ENCODE data around the gene GABPB1.

DNA sequence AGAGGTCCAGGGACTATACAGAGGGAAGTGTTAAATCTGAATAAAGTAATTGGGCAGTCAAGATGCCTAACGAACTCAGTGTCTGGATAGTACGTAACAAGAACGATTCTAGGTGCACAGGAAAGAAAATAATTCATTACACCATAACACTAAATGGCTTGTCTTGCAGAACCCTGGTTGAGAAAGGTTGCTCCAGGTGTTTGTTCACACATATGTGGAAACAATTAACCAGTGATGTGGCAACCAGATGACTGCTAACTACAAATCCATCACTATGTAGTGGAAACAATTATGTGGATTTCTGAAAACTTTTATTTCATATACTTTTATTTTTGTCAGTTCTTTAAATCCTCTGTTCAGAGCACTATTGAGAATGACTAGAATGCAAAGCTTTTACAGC is 79.1 kb downstream of the GABPB1 start:
- TF ChIP-seq, protein P1, sequence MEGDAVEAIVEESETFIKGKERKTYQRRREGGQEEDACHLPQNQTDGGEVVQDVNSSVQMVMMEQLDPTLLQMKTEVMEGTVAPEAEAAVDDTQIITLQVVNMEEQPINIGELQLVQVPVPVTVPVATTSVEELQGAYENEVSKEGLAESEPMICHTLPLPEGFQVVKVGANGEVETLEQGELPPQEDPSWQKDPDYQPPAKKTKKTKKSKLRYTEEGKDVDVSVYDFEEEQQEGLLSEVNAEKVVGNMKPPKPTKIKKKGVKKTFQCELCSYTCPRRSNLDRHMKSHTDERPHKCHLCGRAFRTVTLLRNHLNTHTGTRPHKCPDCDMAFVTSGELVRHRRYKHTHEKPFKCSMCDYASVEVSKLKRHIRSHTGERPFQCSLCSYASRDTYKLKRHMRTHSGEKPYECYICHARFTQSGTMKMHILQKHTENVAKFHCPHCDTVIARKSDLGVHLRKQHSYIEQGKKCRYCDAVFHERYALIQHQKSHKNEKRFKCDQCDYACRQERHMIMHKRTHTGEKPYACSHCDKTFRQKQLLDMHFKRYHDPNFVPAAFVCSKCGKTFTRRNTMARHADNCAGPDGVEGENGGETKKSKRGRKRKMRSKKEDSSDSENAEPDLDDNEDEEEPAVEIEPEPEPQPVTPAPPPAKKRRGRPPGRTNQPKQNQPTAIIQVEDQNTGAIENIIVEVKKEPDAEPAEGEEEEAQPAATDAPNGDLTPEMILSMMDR (optimal IDR thresholded peaks at IDR 0.05 in 1 of 3, IDR thresholded peaks at IDR 0.05 in 1 of 3, conservative IDR thresholded peaks at IDR 0.05 in 1 of 3; ENCODE audit: extremely low read depth in 1 of 3, insufficient read depth in 2 of 3, low read length in 3 of 3), result no peak
- no peak for TF ChIP-seq EZH2 (IDR thresholded peaks at IDR 0.05; ENCODE audit: low read length)
